ENCODE measurements around the gene TRIM31. TPM values are rescaled to one million over a fixed set of nuclear protein-coding genes. Genes with fewer than 3 reads are reported as not detected.

TRIM31 gene
- total RNA-seq, 1 donor, result not detected

- Histone ChIP-seq H3K4me3 (ENCODE audit: insufficient read depth, low read length) (peak overlapping the region; percentile 97), H2AFZ (ENCODE audit: low read length) (peak overlapping the region; percentile 97), H3K27me3 (ENCODE audit: insufficient read depth, low read length) (peaks cover 24% of the 10 kb centered on the region), H3K27ac (ENCODE audit: low read depth, low read length) (peak overlapping the region; percentile 98), H4K20me1 (ENCODE audit: insufficient read depth, low read length) (no peaks in the 10 kb centered on the region), H3K79me2 (ENCODE audit: insufficient read depth, low read length) (peaks cover 26% of the 10 kb centered on the region), H3K9me3 (ENCODE audit: low read depth, low read length) (no peaks in the 10 kb centered on the region), H3K4me1 (ENCODE audit: insufficient read depth, low read length) (peaks cover 22% of the 10 kb centered on the region), H3K4me2 (ENCODE audit: insufficient read depth, low read length) (peak overlapping the region; percentile 91), H3K36me3 (ENCODE audit: insufficient read depth, low read length) (peaks cover 18% of the 10 kb centered on the region)
- no peak for TF ChIP-seq CTCF (IDR thresholded peaks at IDR 0.05; ENCODE audit: extremely low read depth, low read depth, low read length)
- no peak for DNase-seq (ENCODE audit: insufficient read length, low spot score, missing footprints)
Observed at GRCh38 chr6:30067460-30068139, 45.3 kb downstream of the TRIM31 start.

- peak within 1 kb of the TSS; percentile 97 for H3K4me3 ChIP-seq (ENCODE audit: insufficient read depth, low read length)
Observed at GRCh38 chr6:30066577-30067459, 46.1 kb downstream of the TRIM31 start, which contains the start of gene PPP1R11. PPP1R11 (plus strand) TSS chr6:30067198; CDS start chr6:30067411, 213 bp downstream.

GRCh38 chr6:30066082-30066481 is 46.8 kb downstream of the TRIM31 start:
- TF ChIP-seq CTCF (IDR thresholded peaks at IDR 0.05; ENCODE audit: extremely low read depth, low read depth, low read length), result no peak
- H3K36me3 ChIP-seq (ENCODE audit: insufficient read depth, low read length), result peaks cover 18% of the 10 kb centered on the region
- H3K79me2 ChIP-seq (ENCODE audit: insufficient read depth, low read length), result peaks cover 35% of the 10 kb centered on the region
- peaks cover 8% of the 10 kb centered on the region for H3K27me3 ChIP-seq (ENCODE audit: insufficient read depth, low read length)
- H3K4me1 ChIP-seq (ENCODE audit: insufficient read depth, low read length), result peaks cover 28% of the 10 kb centered on the region
- H3K4me2 ChIP-seq (ENCODE audit: insufficient read depth, low read length), result peak overlapping the region; percentile 91
- H4K20me1 ChIP-seq (ENCODE audit: insufficient read depth, low read length), result no peaks in the 10 kb centered on the region
- peak overlapping the region; percentile 94 for H2AFZ ChIP-seq (ENCODE audit: low read length)
- no peak for DNase-seq (ENCODE audit: insufficient read length, low spot score, missing footprints)
- no peaks in the 10 kb centered on the region for H3K9me3 ChIP-seq (ENCODE audit: low read depth, low read length)
- peak overlapping the region; percentile 98 for H3K27ac ChIP-seq (ENCODE audit: low read depth, low read length)
- peak overlapping the region; percentile 97 for H3K4me3 ChIP-seq (ENCODE audit: insufficient read depth, low read length)

More at GRCh38 chr6:30066577-30067459, 46.1 kb downstream of the TRIM31 start, which contains the start of gene PPP1R11:
- peak within 1 kb of the TSS; percentile 98 for H3K27ac ChIP-seq (ENCODE audit: low read depth, low read length)
- peaks cover 18% of the 10 kb centered on the region for H3K36me3 ChIP-seq (ENCODE audit: insufficient read depth, low read length)
- peaks cover 16% of the 10 kb centered on the region for H3K27me3 ChIP-seq (ENCODE audit: insufficient read depth, low read length)
- peaks cover 27% of the 10 kb centered on the region for H3K4me1 ChIP-seq (ENCODE audit: insufficient read depth, low read length)
- peaks cover 31% of the 10 kb centered on the region for H3K79me2 ChIP-seq (ENCODE audit: insufficient read depth, low read length)
- no peaks in the 10 kb centered on the region for H4K20me1 ChIP-seq (ENCODE audit: insufficient read depth, low read length)
- peak within 1 kb of the TSS; percentile 91 for H3K4me2 ChIP-seq (ENCODE audit: insufficient read depth, low read length)
- peak; percentile 97 for DNase-seq (ENCODE audit: insufficient read length, low spot score, missing footprints)
- no peaks in the 10 kb centered on the region for H3K9me3 ChIP-seq (ENCODE audit: low read depth, low read length)
- H2AFZ ChIP-seq (ENCODE audit: low read length), result peak within 1 kb of the TSS; percentile 97
- no peak for TF ChIP-seq CTCF (IDR thresholded peaks at IDR 0.05; ENCODE audit: extremely low read depth, low read depth, low read length)

- H3K79me2 ChIP-seq (ENCODE audit: insufficient read depth, low read length), result peaks cover 44% of the 10 kb centered on the region
Observed at GRCh38 chr6:30063315-30063714, 49.6 kb downstream of the TRIM31 start.

More at GRCh38 chr6:30063315-30063714, 49.6 kb downstream of the TRIM31 start:
- Histone ChIP-seq H3K36me3 (ENCODE audit: insufficient read depth, low read length) (peaks cover 10% of the 10 kb centered on the region), H3K4me2 (ENCODE audit: insufficient read depth, low read length) (no peak overlapping the region), H3K4me1 (ENCODE audit: insufficient read depth, low read length) (peaks cover 37% of the 10 kb centered on the region), H3K4me3 (ENCODE audit: insufficient read depth, low read length) (no peak overlapping the region), H3K9me3 (ENCODE audit: low read depth, low read length) (no peaks in the 10 kb centered on the region), H3K27me3 (ENCODE audit: insufficient read depth, low read length) (no peaks in the 10 kb centered on the region), H4K20me1 (ENCODE audit: insufficient read depth, low read length) (no peaks in the 10 kb centered on the region), H2AFZ (ENCODE audit: low read length) (no peak overlapping the region), H3K27ac (ENCODE audit: low read depth, low read length) (no peak overlapping the region)
- no peak for DNase-seq (ENCODE audit: insufficient read length, low spot score, missing footprints)
- TF ChIP-seq CTCF (IDR thresholded peaks at IDR 0.05; ENCODE audit: extremely low read depth, low read depth, low read length), result no peak
